Sigmoid colon (tissue), 4 donors: ENCODE measurements around the gene GPC3.

Experiments used
- CTCF ChIP-seq, 4 experiments: fragments of 450-650 bp in 3 of 4; fragments of 200-600 bp in 1 of 4; IDR thresholded peaks; one replicate each; pipeline ENCODE4 v1.5.1; 2016 to 2019; ENCODE audit warnings: antibody characterized with exemption in 4 of 4, mild to moderate bottlenecking in 3 of 4, moderate library complexity in 2 of 4
- EP300 ChIP-seq, 4 donors: sonication (generic); formaldehyde crosslinking; IDR thresholded peaks; one replicate each; pipeline ENCODE4 v1.6.1; 2017; ENCODE audit warnings: antibody characterized with exemption in 4 of 4
- POLR2A ChIP-seq, 2 donors: fragments of 450-650 bp; IDR thresholded peaks; one replicate each; pipeline ENCODE4 v1.6.1; 2016; ENCODE audit warnings: antibody characterized with exemption in 2 of 2, mild to moderate bottlenecking in 2 of 2, moderate library complexity in 2 of 2
- POLR2AphosphoS5 ChIP-seq, 4 donors: sonication (generic); formaldehyde crosslinking; IDR thresholded peaks; one replicate each; pipeline ENCODE4 v1.6.1; 2017; ENCODE audit warnings: antibody characterized with exemption in 4 of 4

DNA sequence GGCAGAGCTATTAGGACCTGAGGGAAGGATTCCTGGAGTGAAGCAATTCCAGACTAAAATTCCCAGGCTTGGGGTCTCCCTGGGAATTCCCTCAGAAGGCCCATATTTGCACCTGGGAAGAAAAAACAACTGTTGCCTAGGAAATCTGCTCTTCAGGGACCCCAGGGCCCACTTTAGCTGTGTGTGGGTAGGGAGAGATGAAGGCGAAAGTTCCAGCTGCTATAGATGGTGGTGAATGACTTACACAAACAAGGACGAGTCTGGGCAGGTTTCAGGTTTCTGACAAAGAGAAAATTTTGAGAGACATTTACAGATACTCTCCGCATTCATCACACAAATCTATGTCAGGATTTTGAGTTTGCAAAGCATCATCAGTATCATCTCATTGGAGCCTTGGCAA is 126.1 kb downstream of the GPC3 start:
- TF ChIP-seq CTCF (IDR thresholded peaks at IDR 0.05): no peak
- TF ChIP-seq POLR2A (IDR thresholded peaks at IDR 0.05): no peak
- no peak for TF ChIP-seq POLR2AphosphoS5 (IDR thresholded peaks at IDR 0.05)
- no peak for TF ChIP-seq EP300 (IDR thresholded peaks at IDR 0.05)
